Neural cell (in vitro differentiated cells): Measurements from ENCODE around the gene FOXF1. TPM values are rescaled to one million over a fixed set of nuclear protein-coding genes. Genes with fewer than 3 reads are reported as not detected.

Source experiments
- H2AFZ ChIP-seq: fragments of 200-600, 300-800 bp; sonication (generic), shearing (Covaris generic); 2 replicates; pipeline ENCODE4 v1.6.0; 2014; ENCODE audit warnings: low read depth, mild to moderate bottlenecking, antibody characterized with exemption, low read length, moderate library complexity
- H3F3A ChIP-seq: fragments of 200-600 bp; shearing (Covaris generic); 2 replicates; pipeline ENCODE4 v1.6.1; 2016; ENCODE audit warnings: mild to moderate bottlenecking, moderate library complexity, mixed read lengths, antibody characterized with exemption, low read length; ENCODE audit not compliant: insufficient read depth, poor library complexity, severe bottlenecking
- H3K27ac ChIP-seq: fragments of 200-600, 300-800 bp; sonication (generic), shearing (Covaris generic); 2 replicates; pipeline ENCODE4 v1.5.1; 2014; ENCODE audit warnings: mild to moderate bottlenecking, low read length, moderate library complexity
- H3K27me3 ChIP-seq: fragments of 300-800, 200-600 bp; sonication (generic), shearing (Covaris generic); 2 replicates; pipeline ENCODE4 v1.6.0; 2014; ENCODE audit warnings: mild to moderate bottlenecking, low read depth, low read length, moderate library complexity; ENCODE audit not compliant: insufficient read depth
- H3K36me3 ChIP-seq: fragments of 300-800, 200-600 bp; sonication (generic), shearing (Covaris generic); 2 replicates; pipeline ENCODE4 v1.5.1; 2014; ENCODE audit warnings: mild to moderate bottlenecking, antibody characterized with exemption, low read length, moderate library complexity; ENCODE audit not compliant: insufficient read depth
- H3K4me2 ChIP-seq: fragments of 300-800, 200-600 bp; sonication (generic), shearing (Covaris generic); 2 replicates; pipeline ENCODE4 v1.6.0; 2014; ENCODE audit warnings: mild to moderate bottlenecking, low read length
- H3K4me3 ChIP-seq: fragments of 300-800, 200-600 bp; sonication (generic), shearing (Covaris generic); 2 replicates; pipeline ENCODE4 v1.5.1; 2014; ENCODE audit warnings: mild to moderate bottlenecking, low read length, moderate library complexity
- H3K79me2 ChIP-seq: fragments of 200-600 bp; shearing (Covaris generic); replicated peaks from 2 replicates; pipeline ENCODE4 v1.6.0; 2014; ENCODE audit warnings: mild to moderate bottlenecking, low read length, moderate library complexity; ENCODE audit not compliant: insufficient read depth
- H3K9ac ChIP-seq: fragments of 300-800, 200-600 bp; sonication (generic), shearing (Covaris generic); 2 replicates; pipeline ENCODE4 v1.6.1; 2016; ENCODE audit warnings: mild to moderate bottlenecking, low read length, mixed read lengths
- H3K9me2 ChIP-seq: fragments of 200-600 bp; shearing (Covaris generic); 2 replicates; pipeline ENCODE4 v1.6.1; 2016; ENCODE audit warnings: mild to moderate bottlenecking, low read length, mixed read lengths; ENCODE audit not compliant: insufficient read depth
- H3K9me3 ChIP-seq: fragments of 200-600, 300-800 bp; sonication (generic), shearing (Covaris generic); 2 replicates; pipeline ENCODE4 v1.6.1; 2016; ENCODE audit warnings: mild to moderate bottlenecking, mixed run types, low read length, moderate library complexity, mixed read lengths
- H4K20me1 ChIP-seq: fragments of 200-600 bp; shearing (Covaris generic); 2 replicates; pipeline ENCODE4 v1.6.1; 2016; ENCODE audit warnings: mild to moderate bottlenecking, mixed run types; ENCODE audit not compliant: insufficient read depth
- EP300 ChIP-seq: fragments of 450-650 bp; conservative IDR thresholded peaks from 2 replicates; pipeline ENCODE4 v1.6.1; 2014; ENCODE audit warnings: antibody characterized with exemption, mild to moderate bottlenecking, moderate library complexity; ENCODE audit not compliant: poor library complexity, severe bottlenecking
- EZH2 ChIP-seq: fragments of 200-600, 300-800 bp; shearing (Covaris generic), sonication (generic); IDR thresholded peaks from 2 replicates; pipeline ENCODE4 v1.6.1; 2014; ENCODE audit warnings: antibody characterized with exemption, low read length, borderline replicate concordance, mild to moderate bottlenecking; ENCODE audit not compliant: insufficient read depth, poor library complexity, severe bottlenecking
- MXI1 ChIP-seq: fragments of 450-650 bp; conservative IDR thresholded peaks from 2 replicates; pipeline ENCODE4 v1.6.1; 2014; ENCODE audit warnings: antibody characterized with exemption, mild to moderate bottlenecking; ENCODE audit not compliant: poor library complexity, severe bottlenecking
- POLR2AphosphoS5 ChIP-seq: IDR thresholded peaks from 2 replicates; pipeline ENCODE4 v1.6.1; 2012
- RAD21 ChIP-seq: fragments of 450-650 bp; conservative IDR thresholded peaks from 2 replicates; pipeline ENCODE4 v1.6.1; 2014; ENCODE audit warnings: antibody characterized with exemption, mild to moderate bottlenecking, moderate library complexity
- SMC3 ChIP-seq: fragments of 450-650 bp; conservative IDR thresholded peaks from 2 replicates; pipeline ENCODE4 v1.6.1; 2014; ENCODE audit warnings: antibody characterized with exemption, mild to moderate bottlenecking, moderate library complexity; ENCODE audit not compliant: poor library complexity
- TAF1 ChIP-seq: IDR thresholded peaks from 2 replicates; pipeline ENCODE4 v1.6.1; 2012; ENCODE audit warnings: low read depth
- polyA plus RNA-seq: library from polyadenylated mRNA; depleted of rRNA; stranded (reverse); fragments of >200 nt; gene quantifications from 2 replicates; pipeline ENCODE4 v1.2.3, GENCODE V29; 2014
- TF ChIP-seq, protein P1 (sequence below): IDR thresholded peaks from 2 replicates; pipeline ENCODE4 v1.6.1; 2012; ENCODE audit warnings: borderline replicate concordance
- TF ChIP-seq, protein P2 (sequence below): fragments of 450-650 bp; IDR thresholded peaks from 2 replicates; pipeline ENCODE4 v1.5.1; 2014; ENCODE audit warnings: antibody characterized with exemption, mild to moderate bottlenecking, moderate library complexity; ENCODE audit not compliant: poor library complexity, severe bottlenecking

FOXF1 gene
- polyA plus RNA-seq, 1 donor from 2014 or later = not detected

DNA sequence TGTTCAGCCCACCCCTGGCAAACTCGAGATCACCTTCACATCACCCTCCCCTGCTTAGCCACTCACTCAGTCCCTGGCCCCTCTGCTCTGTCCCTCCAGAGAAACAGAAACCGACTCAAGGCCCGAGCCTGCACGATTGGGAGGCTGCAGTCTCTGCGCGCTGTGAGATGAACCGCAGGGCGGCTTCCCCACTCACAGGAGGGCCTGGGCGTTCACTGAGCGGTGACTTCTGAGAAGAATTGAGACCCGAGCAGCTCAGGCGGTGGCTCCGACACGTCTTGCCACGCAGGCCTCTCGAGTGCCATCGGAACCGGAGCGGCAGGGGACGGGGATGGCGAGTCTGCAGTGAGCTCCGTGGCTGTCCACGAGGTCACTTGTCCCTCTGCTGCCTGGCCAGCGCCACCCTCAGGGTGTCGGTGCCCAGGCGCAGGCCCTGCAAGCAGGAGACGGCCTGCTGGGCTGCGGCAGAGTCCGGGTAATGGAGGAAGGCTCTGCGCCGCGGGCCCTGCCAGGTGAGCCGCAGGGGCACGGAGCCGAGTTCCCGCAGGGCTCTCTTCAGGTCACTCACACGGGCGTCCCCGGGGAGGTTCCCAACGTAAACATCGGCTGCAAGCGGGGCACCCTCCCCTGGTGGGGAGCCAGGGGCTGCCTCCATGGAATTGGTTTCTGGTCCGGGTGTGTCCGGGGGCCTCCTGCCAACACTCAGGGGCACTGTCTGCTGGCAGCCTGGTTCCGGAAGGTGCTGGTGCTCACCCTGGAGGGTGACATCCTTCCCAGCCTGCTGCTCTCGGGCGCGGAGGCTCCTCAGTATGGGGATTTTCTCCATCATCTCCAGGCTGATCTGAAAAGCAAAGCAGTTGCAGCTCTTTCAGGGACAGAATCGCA lies 21.6 kb downstream of the FOXF1 start:
- no peaks in the 10 kb centered on the region for H3K36me3 ChIP-seq
- H3K4me3 ChIP-seq = no peak overlapping the region
- no peak overlapping the region for H3K9ac ChIP-seq
- H3K79me2 ChIP-seq = no peaks in the 10 kb centered on the region
- no peaks in the 10 kb centered on the region for H3K27me3 ChIP-seq
- no peaks in the 10 kb centered on the region for H4K20me1 ChIP-seq
- H3K27ac ChIP-seq = no peak overlapping the region
- no peaks in the 10 kb centered on the region for H3K9me2 ChIP-seq
- no peak overlapping the region for H2AFZ ChIP-seq
- TF ChIP-seq, protein P1, sequence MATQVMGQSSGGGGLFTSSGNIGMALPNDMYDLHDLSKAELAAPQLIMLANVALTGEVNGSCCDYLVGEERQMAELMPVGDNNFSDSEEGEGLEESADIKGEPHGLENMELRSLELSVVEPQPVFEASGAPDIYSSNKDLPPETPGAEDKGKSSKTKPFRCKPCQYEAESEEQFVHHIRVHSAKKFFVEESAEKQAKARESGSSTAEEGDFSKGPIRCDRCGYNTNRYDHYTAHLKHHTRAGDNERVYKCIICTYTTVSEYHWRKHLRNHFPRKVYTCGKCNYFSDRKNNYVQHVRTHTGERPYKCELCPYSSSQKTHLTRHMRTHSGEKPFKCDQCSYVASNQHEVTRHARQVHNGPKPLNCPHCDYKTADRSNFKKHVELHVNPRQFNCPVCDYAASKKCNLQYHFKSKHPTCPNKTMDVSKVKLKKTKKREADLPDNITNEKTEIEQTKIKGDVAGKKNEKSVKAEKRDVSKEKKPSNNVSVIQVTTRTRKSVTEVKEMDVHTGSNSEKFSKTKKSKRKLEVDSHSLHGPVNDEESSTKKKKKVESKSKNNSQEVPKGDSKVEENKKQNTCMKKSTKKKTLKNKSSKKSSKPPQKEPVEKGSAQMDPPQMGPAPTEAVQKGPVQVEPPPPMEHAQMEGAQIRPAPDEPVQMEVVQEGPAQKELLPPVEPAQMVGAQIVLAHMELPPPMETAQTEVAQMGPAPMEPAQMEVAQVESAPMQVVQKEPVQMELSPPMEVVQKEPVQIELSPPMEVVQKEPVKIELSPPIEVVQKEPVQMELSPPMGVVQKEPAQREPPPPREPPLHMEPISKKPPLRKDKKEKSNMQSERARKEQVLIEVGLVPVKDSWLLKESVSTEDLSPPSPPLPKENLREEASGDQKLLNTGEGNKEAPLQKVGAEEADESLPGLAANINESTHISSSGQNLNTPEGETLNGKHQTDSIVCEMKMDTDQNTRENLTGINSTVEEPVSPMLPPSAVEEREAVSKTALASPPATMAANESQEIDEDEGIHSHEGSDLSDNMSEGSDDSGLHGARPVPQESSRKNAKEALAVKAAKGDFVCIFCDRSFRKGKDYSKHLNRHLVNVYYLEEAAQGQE = no peak
- TF ChIP-seq EZH2 (no peak), EP300 (no peak), MXI1 (no peak), POLR2AphosphoS5 (no peak), SMC3 (no peak)
- no peak overlapping the region for H3K4me2 ChIP-seq
- H3K9me3 ChIP-seq = no peaks in the 10 kb centered on the region
- no peaks in the 10 kb centered on the region for H3F3A ChIP-seq

DNA sequence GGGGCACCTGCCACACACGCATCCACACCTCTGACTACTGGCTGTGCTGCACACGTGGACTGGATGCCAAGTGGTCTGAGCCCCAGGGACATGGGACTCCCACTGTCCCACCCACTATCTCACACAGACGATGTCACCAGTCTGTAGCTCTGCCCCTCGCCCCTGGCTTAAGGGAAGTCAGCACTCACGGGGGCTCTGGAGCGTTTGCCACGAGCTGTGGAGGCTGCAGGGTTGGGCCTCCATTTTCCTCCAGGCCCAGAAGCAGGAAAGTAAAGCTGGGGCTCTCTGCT lies 22.1 kb downstream of the FOXF1 start:
- Histone ChIP-seq H3K9me3 (no peaks in the 10 kb centered on the region), H3K27ac (no peak overlapping the region), H4K20me1 (no peaks in the 10 kb centered on the region), H3K36me3 (no peaks in the 10 kb centered on the region), H3F3A (no peaks in the 10 kb centered on the region), H3K27me3 (no peaks in the 10 kb centered on the region), H3K79me2 (no peaks in the 10 kb centered on the region), H3K9me2 (no peaks in the 10 kb centered on the region), H2AFZ (no peak overlapping the region), H3K4me2 (no peak overlapping the region), H3K4me3 (no peak overlapping the region), H3K9ac (no peak overlapping the region)
- TF ChIP-seq EP300 (no peak), RAD21 (no peak), TAF1 (no peak), EZH2 (no peak), POLR2AphosphoS5 (no peak), MXI1 (no peak), SMC3 (no peak)
- TF ChIP-seq, protein P2, sequence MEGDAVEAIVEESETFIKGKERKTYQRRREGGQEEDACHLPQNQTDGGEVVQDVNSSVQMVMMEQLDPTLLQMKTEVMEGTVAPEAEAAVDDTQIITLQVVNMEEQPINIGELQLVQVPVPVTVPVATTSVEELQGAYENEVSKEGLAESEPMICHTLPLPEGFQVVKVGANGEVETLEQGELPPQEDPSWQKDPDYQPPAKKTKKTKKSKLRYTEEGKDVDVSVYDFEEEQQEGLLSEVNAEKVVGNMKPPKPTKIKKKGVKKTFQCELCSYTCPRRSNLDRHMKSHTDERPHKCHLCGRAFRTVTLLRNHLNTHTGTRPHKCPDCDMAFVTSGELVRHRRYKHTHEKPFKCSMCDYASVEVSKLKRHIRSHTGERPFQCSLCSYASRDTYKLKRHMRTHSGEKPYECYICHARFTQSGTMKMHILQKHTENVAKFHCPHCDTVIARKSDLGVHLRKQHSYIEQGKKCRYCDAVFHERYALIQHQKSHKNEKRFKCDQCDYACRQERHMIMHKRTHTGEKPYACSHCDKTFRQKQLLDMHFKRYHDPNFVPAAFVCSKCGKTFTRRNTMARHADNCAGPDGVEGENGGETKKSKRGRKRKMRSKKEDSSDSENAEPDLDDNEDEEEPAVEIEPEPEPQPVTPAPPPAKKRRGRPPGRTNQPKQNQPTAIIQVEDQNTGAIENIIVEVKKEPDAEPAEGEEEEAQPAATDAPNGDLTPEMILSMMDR = no peak
- TF ChIP-seq, protein P1 = no peak
